Kidney (tissue), 14 donors: ENCODE data around the gene SS18L1. TPM values are rescaled to one million over a fixed set of nuclear protein-coding genes. Genes with fewer than 3 reads are reported as not detected.

Experiments used
- DNase-seq, 5 donors: peaks; one replicate each; pipeline ENCODE4 v3.0.0-alpha.2; 2013 to 2020
- FAIRE-seq: peaks from 2 replicates; lab custom pipeline; 2012; peaks lifted over from hg19 to GRCh38; lab: Jason Lieb, UNC
- H3K27ac ChIP-seq, 2 donors: one replicate each; pipeline ENCODE4 v1.7.0; 2013; ENCODE audit warnings: low read depth in 2 of 2, low read length in 2 of 2, inconsistent platforms in 1 of 2
- H3K27me3 ChIP-seq: one replicate; pipeline ENCODE4 v1.7.1; 2013; ENCODE audit warnings: low read length, inconsistent platforms; ENCODE audit not compliant: control insufficient read depth, insufficient read depth
- H3K36me3 ChIP-seq, 3 donors: one replicate each; pipeline versions ENCODE4 v1.7.0 to v1.7.1; 2013; ENCODE audit warnings: low read length in 3 of 3, control low read depth in 1 of 3, inconsistent platforms in 1 of 3; ENCODE audit not compliant: insufficient read depth in 3 of 3, control insufficient read depth in 2 of 3
- H3K4me1 ChIP-seq, 3 donors: one replicate each; pipeline versions ENCODE4 v1.7.0 to v1.7.1; 2013; ENCODE audit warnings: low read length in 3 of 3, inconsistent platforms in 1 of 3, low read depth in 1 of 3; ENCODE audit not compliant: control insufficient read depth in 2 of 3, insufficient read depth in 2 of 3
- H3K4me3 ChIP-seq, 3 donors: one replicate each; pipeline versions ENCODE4 v1.7.0 to v1.8.1; 2013; ENCODE audit warnings: low read length in 3 of 3, control low read depth in 1 of 3, inconsistent platforms in 1 of 3
- H3K9ac ChIP-seq, 3 donors: one replicate each; pipeline versions ENCODE4 v1.7.0 to v1.7.1; 2013; ENCODE audit warnings: low read length in 3 of 3, control low read depth in 1 of 3, inconsistent platforms in 1 of 3
- H3K9me3 ChIP-seq, 3 donors: one replicate each; pipeline versions ENCODE4 v1.7.0 to v1.7.1; 2013; ENCODE audit warnings: low read length in 3 of 3, control low read depth in 1 of 3, inconsistent platforms in 1 of 3; ENCODE audit not compliant: control insufficient read depth in 2 of 3, insufficient read depth in 1 of 3
- intact Hi-C: fragments of 100-400 bp; cut with DNase I; formaldehyde crosslinking; loops from one replicate; pipeline ENCODE4 v1.11.1; 2022
- polyA plus RNA-seq: library from polyadenylated mRNA; stranded (reverse); fragments of 350-450 nt; fragmentation: Illumina TruSeq; extraction: RNeasy Lipid Tissue Mini Kit (QIAGEN cat#74804); gene quantifications from one replicate; pipeline ENCODE4 v1.2.3, GENCODE V29; 2014; ENCODE audit warnings: low read depth, low replicate concordance; ENCODE audit not compliant: insufficient read depth
- total RNA-seq: library from RNA; stranded (reverse); fragmentation: NEBNext Ultra II Directional; extraction: Animal tissue kit (Norgen Biotek cat#: 25700); gene quantifications from one replicate; pipeline ENCODE4 v1.2.1, GENCODE V29; 2021
- TF ChIP-seq, protein P1 (sequence below): IDR thresholded peaks from 3 replicates; pipeline ENCODE4 v1.5.1; 2012; ENCODE audit warnings: mild to moderate bottlenecking, moderate library complexity, borderline replicate concordance; ENCODE audit not compliant: insufficient read depth; ENCODE audit errors: extremely low read depth
- donor health status: control.
- donor health status: control.
- donor health status: control.
- donor health status: control.
- donor health status: control.
- donor health status: DM: yes; HTN: yes; CAD: no.
- donor health status: Normal renal cell carcinoma (clear cell type).

Gene SS18L1
- total and polyA plus RNA-seq, 2 donors from 2014 or later: 6.5 to 12.0 TPM

DNA sequence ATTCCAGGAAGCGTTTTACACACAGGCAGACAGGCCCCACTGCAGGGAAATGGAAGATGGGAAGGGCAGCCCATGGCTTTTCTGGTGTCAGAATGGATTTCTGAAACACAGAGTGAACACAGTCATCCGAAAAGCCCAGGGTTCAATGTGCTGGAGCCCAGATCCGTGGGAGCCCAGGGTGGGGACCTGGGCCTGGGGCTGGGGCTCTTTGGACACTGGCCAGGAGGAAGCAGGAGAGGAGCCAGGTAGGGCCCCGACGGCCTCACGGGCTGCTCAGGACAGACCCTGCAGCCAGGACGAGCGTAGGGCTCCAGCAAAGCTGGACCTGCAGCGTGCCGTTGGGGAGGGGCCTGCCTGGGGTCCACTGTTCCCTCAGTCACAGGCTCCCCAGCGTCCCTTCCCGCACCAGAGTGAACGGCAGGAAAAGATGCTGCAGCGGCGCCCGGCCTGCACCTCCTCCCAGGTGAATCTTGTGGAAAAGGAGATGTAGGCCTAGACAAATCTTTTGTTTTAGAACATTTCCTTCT is 45.6 kb upstream of the SS18L1 start:
- Histone ChIP-seq H3K36me3 (no peaks in the 10 kb centered on the region), H3K9me3 (no peaks in the 10 kb centered on the region), H3K4me1 (no peaks in the 10 kb centered on the region), H3K27ac (no peak overlapping the region), H3K27me3 (no peaks in the 10 kb centered on the region), H3K4me3 (no peak overlapping the region), H3K9ac (no peak overlapping the region)
- intact Hi-C loops: no loop called here
- DNase-seq: no peak
- FAIRE-seq: no peak
- TF ChIP-seq, protein P1, sequence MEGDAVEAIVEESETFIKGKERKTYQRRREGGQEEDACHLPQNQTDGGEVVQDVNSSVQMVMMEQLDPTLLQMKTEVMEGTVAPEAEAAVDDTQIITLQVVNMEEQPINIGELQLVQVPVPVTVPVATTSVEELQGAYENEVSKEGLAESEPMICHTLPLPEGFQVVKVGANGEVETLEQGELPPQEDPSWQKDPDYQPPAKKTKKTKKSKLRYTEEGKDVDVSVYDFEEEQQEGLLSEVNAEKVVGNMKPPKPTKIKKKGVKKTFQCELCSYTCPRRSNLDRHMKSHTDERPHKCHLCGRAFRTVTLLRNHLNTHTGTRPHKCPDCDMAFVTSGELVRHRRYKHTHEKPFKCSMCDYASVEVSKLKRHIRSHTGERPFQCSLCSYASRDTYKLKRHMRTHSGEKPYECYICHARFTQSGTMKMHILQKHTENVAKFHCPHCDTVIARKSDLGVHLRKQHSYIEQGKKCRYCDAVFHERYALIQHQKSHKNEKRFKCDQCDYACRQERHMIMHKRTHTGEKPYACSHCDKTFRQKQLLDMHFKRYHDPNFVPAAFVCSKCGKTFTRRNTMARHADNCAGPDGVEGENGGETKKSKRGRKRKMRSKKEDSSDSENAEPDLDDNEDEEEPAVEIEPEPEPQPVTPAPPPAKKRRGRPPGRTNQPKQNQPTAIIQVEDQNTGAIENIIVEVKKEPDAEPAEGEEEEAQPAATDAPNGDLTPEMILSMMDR: no peak

DNA sequence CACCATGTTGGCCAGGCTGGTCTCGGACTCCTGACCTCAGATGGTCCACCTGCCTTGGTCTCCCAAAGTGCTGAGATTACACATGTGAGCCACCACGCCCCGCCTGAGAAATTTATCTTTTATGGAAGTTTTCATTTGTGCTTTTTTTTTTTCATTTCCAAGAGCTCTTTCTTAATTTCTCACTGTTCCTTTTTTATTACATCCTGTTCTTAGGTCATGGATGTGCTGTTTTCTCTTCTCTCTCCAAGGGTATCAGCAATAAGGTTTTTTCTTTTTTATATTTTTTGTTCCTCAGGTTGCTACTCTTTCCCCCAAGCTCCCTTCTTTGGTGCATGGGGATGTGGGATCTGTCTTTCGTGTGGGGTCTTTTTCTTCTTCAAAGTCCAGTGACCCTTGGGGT is 42.5 kb upstream of the SS18L1 start:
- TF ChIP-seq, protein P1: no peak
- intact Hi-C loops: no loop called here
- H3K4me1 ChIP-seq: no peaks in the 10 kb centered on the region
- H3K36me3 ChIP-seq: no peaks in the 10 kb centered on the region
- no peaks in the 10 kb centered on the region for H3K9me3 ChIP-seq
- H3K4me3 ChIP-seq: no peak overlapping the region
- DNase-seq (no peak), FAIRE-seq (no peak)
- no peak overlapping the region for H3K9ac ChIP-seq
- no peaks in the 10 kb centered on the region for H3K27me3 ChIP-seq
- H3K27ac ChIP-seq: no peak overlapping the region

DNA sequence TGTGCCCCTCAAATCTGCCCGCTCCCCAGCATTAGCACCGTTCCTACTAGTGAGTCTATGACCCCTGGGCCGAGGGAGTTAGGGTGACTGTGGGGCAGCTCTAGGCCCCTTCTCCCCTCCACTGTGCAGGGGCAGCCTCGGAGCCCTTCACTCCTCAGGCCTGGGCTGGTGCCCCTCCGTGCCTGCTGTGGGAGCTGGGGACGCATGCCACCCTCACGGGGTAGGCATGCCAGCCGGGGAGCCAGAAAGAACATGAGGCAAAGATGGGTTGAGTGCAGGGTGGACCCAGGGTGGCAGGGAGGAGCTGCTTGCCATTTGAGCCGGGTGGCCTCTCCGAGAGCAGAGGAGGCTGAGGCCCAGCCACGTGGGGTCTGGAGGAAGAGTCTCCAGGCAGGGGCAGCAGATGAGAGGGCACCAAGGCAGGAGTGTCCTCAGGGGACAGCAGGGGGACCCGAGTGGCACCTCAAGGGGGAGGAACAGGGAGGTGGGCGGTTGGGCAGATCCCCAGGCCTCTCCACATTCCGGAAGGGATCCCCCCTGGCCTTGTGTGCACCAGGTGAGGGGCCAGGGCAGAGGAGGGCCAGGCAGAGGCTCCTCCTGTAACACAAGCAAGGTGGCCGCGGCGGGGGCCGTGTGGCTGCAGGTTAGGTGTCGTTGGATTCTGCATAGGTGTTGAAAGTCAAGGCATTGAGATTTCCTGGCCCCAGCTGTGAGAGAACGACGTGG is 39.9 kb upstream of the SS18L1 start:
- no peaks in the 10 kb centered on the region for H3K36me3 ChIP-seq
- H3K27me3 ChIP-seq: no peaks in the 10 kb centered on the region
- no peak overlapping the region for H3K9ac ChIP-seq
- DNase-seq (no peak), FAIRE-seq (no peak)
- H3K4me3 ChIP-seq: no peak overlapping the region
- no peak overlapping the region for H3K27ac ChIP-seq
- TF ChIP-seq, protein P1: no peak
- intact Hi-C loops: no loop called here
- no peaks in the 10 kb centered on the region for H3K4me1 ChIP-seq
- peaks cover 0 to 4% (median 4%) of the 10 kb centered on the region in 3 donors for H3K9me3 ChIP-seq
